Esophagus squamous epithelium (tissue), 5 donors: ENCODE results near the gene BMERB1. TPM values are rescaled to one million over a fixed set of nuclear protein-coding genes. Genes with fewer than 3 reads are reported as not detected.
"Not testable (repeated sequence)": the region's sequence is repeated elsewhere in the genome, so short reads cannot be mapped to it uniquely, and the experiment has no call there.

Source experiments
- DNase-seq: peaks from one replicate; lab custom pipeline; 2025; lab: John Stamatoyannopoulos, UW
- H3K27ac ChIP-seq, 4 donors: fragments of 200-600 bp; sonication (generic); one replicate each; pipeline ENCODE4 v1.5.1; 2016 to 2019; ENCODE audit warnings: mild to moderate bottlenecking in 1 of 4
- H3K27me3 ChIP-seq, 4 donors: fragments of 200-600 bp; sonication (generic); 1 replicate in 3 of 4; 2 replicates in 1 of 4; pipeline versions ENCODE4 v1.5.1 to v1.6.0; 2017 to 2021; ENCODE audit warnings: antibody characterized with exemption in 1 of 4
- H3K36me3 ChIP-seq, 3 donors: fragments of 200-600 bp; sonication (generic); one replicate each; pipeline ENCODE4 v1.5.1; 2016 to 2019
- H3K4me1 ChIP-seq, 3 donors: fragments of 200-600 bp; sonication (generic); one replicate each; pipeline ENCODE4 v1.5.1; 2017 to 2019
- H3K4me3 ChIP-seq, 4 donors: fragments of 200-600 bp; sonication (generic); 1 replicate in 3 of 4; 2 replicates in 1 of 4; pipeline ENCODE4 v1.5.1; 2016 to 2019; ENCODE audit warnings: mild to moderate bottlenecking in 2 of 4, moderate library complexity in 1 of 4
- H3K9me3 ChIP-seq, 3 donors: fragments of 200-600 bp; sonication (generic); one replicate each; pipeline ENCODE4 v1.5.1; 2016 to 2019
- POLR2A ChIP-seq, 4 donors: fragments of 450-650 bp; IDR thresholded peaks; one replicate each; pipeline ENCODE4 v1.6.1; 2017; ENCODE audit warnings: antibody characterized with exemption in 4 of 4, mild to moderate bottlenecking in 4 of 4, moderate library complexity in 3 of 4
- WGBS, 2 donors: methylation state at CpG; one replicate each; pipeline ENCODE4 v1.1.5; 2018; 5-methylcytosine and 5-hydroxymethylcytosine counted together
- intact Hi-C: fragments of 100-400 bp; cut with DNase I; formaldehyde crosslinking; loops from one replicate; pipeline ENCODE4 v1.15.0; 2022
- total RNA-seq, 4 donors: library from RNA; depleted of rRNA; stranded (reverse); fragments of >200 nt; gene quantifications; one replicate each; pipeline ENCODE4 v1.1.0, GENCODE V29; 2016
- TF ChIP-seq, protein P1 (sequence below), 6 experiments: fragments of 450-650 bp in 4 of 6; fragments of 200-600 bp in 2 of 6; sonication (generic) in 2 of 6; IDR thresholded peaks; one replicate each; pipeline ENCODE4 v1.5.1; 2016 to 2019; ENCODE audit warnings: antibody characterized with exemption in 6 of 6, mild to moderate bottlenecking in 4 of 6, moderate library complexity in 4 of 6
- donor health status: DM: yes; HTN: yes; CAD: no.

BMERB1 gene
- total RNA-seq, 4 donors from 2014 or later = 3.4 to 38.1 (median 14.9) TPM

DNA sequence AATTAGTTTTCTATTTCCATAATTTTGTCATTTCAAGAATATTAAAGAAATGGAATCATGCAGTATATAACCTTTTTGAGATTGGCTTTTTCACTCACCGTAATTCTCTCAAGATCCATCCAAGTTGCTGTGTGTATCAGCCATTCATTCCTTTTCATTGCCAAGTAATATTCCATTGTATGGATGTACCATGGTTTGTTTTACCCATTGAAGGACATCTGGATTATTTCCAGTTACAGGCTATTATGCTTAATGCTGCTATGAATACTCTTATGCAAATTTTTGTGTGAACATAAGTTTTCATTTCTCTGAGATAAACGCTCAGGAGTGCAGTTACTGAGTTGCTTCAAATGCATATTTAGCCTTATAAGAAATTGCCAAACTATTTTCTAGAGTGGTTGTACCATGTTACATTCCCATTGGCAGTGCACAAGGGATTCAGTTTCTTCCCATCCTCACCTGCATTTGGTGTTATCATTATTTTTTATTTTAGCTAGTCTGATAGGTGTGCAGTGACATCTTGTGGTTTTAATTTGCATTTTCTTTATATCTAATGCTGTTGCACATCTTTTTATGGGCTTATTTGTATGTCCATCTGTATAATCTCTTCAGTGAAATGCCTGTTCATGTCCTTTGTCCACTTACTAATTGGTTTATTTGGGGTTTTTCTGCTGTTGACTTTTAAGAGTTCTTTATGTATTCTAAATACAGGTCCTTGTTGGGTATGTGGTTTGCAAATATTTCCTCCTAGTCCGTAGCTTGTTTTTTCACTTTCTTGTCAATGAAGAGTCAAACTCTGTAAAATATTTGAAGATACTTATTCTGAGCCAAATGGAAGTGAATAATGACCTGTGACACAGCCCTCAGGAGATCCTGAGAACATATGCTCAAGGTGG lies 32.7 kb downstream of the BMERB1 start:
- H3K36me3 ChIP-seq = no peaks in the 10 kb centered on the region
- intact Hi-C loops = no loop called here
- no peaks in the 10 kb centered on the region for H3K9me3 ChIP-seq
- DNase-seq = no peak
- no peak overlapping the region for H3K4me3 ChIP-seq
- no peak overlapping the region for H3K27ac ChIP-seq
- no peaks in the 10 kb centered on the region for H3K27me3 ChIP-seq
- H3K4me1 ChIP-seq = no peaks in the 10 kb centered on the region
- TF ChIP-seq POLR2A (IDR thresholded peaks at IDR 0.05) = no peak
- TF ChIP-seq, protein P1, sequence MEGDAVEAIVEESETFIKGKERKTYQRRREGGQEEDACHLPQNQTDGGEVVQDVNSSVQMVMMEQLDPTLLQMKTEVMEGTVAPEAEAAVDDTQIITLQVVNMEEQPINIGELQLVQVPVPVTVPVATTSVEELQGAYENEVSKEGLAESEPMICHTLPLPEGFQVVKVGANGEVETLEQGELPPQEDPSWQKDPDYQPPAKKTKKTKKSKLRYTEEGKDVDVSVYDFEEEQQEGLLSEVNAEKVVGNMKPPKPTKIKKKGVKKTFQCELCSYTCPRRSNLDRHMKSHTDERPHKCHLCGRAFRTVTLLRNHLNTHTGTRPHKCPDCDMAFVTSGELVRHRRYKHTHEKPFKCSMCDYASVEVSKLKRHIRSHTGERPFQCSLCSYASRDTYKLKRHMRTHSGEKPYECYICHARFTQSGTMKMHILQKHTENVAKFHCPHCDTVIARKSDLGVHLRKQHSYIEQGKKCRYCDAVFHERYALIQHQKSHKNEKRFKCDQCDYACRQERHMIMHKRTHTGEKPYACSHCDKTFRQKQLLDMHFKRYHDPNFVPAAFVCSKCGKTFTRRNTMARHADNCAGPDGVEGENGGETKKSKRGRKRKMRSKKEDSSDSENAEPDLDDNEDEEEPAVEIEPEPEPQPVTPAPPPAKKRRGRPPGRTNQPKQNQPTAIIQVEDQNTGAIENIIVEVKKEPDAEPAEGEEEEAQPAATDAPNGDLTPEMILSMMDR (IDR thresholded peaks at IDR 0.05) = peak in 3 of 6 experiments; percentile 23 to 67 (median 36)
- WGBS, 2 donors = 60% methylated on average over 3 of the region's 3 CpGs

DNA sequence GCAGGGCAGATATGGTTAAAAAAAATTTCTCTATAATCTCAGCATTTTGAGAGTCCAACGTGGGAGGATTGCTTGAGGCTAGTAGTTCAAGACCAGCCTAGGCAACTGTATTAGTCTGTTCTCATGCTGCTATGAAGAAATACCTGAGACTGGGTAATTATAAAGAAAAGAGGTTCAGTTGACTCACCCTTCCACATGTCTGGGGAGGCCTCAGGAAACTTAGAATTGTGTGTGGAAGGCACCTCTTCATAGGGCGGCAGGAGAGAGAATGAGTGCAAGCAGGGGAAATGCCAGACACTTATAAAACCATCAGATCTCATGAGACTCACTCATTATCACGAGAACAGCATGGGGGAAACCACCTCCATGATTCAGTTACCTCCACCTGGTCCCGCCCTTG lies 42.6 kb downstream of the BMERB1 start:
- H3K4me3 ChIP-seq, H3K9me3 ChIP-seq, H3K4me1 ChIP-seq, intact Hi-C loops, DNase-seq, H3K27ac ChIP-seq, H3K27me3 ChIP-seq, H3K36me3 ChIP-seq: not testable (repeated sequence)
- WGBS, 2 donors = 64 to 68% methylated on average over 4 of the region's 4 CpGs

DNA sequence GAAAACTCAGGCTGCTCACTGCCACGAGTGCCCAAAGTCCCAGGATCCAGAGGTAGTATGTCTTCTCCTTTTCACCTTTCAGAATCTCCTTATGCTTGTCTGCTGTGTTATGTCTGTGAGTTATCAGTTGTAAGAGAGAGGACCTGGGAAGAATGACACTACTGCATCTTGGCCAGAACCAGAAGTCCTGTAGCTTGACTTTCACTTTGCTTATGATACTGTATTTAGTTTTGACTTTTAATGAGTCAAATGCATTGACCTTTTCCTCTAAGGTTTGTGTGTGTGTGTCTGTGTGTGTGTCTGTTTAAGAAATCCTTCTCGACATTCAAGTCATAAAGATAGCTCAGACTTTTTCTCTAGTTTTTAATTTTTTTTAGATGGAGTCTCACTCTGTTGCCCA lies 43.4 kb downstream of the BMERB1 start:
- no peak for DNase-seq
- H3K27ac ChIP-seq = no peak overlapping the region
- TF ChIP-seq, protein P1 (IDR thresholded peaks at IDR 0.05) = no peak
- TF ChIP-seq POLR2A (IDR thresholded peaks at IDR 0.05) = no peak
- intact Hi-C loops = no loop called here
- H3K4me1 ChIP-seq = peaks cover 0 to 12% (median 4%) of the 10 kb centered on the region in 3 donors
- no peaks in the 10 kb centered on the region for H3K36me3 ChIP-seq
- H3K9me3 ChIP-seq = peaks cover 0 to 5% (median 0%) of the 10 kb centered on the region in 3 donors
- WGBS, 2 donors = 51 to 77% methylated on average over 2 of the region's 2 CpGs
- no peak overlapping the region for H3K4me3 ChIP-seq
- no peaks in the 10 kb centered on the region for H3K27me3 ChIP-seq

DNA sequence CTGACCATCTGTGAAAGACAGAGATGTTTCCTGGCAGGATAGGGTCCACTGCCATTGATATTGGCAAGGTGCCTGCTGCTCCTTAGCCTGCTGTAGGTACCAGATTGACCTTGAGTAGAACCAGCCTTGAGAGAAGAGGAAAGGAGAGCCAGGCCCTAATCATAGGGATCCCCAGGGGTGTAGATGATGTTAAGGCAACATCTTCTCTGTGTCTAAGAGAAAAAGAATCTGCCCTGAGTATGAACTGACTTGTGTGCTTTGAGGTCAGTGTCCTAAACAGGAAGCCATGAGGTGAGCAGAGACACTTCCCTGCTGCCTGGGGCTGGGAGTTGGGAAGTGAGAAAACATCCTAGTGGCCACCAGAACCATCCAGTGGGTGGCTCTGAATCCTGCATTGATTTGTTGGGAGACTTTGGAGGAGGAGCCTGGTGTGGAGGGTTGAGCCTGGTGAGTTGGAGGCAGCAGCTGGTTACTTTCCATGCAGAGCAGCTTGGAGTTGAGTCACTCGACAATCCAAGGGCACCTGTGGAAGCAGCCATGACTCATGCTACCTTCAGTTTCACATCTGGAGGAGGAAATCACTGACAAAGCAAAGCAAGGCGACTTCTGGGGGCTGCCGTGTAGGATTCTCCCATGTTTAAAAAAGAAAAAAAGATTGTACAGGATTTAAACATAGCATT lies 47.8 kb downstream of the BMERB1 start:
- TF ChIP-seq POLR2A (IDR thresholded peaks at IDR 0.05) = no peak
- TF ChIP-seq, protein P1 (IDR thresholded peaks at IDR 0.05) = peak in 2 of 6 experiments; percentile 19 to 41
- Histone ChIP-seq H3K27me3 (no peaks in the 10 kb centered on the region), H3K9me3 (no peaks in the 10 kb centered on the region), H3K4me1 (peaks cover 0 to 16% (median 4%) of the 10 kb centered on the region in 3 donors), H3K36me3 (no peaks in the 10 kb centered on the region), H3K27ac (peak overlapping the region in 3 of 4 donors; percentile 39 to 60 (median 54)), H3K4me3 (no peak overlapping the region)
- no peak for DNase-seq
- 30% methylated on average over 3 of the region's 3 CpGs for WGBS, 2 donors
- intact Hi-C loops = no loop called here

DNA sequence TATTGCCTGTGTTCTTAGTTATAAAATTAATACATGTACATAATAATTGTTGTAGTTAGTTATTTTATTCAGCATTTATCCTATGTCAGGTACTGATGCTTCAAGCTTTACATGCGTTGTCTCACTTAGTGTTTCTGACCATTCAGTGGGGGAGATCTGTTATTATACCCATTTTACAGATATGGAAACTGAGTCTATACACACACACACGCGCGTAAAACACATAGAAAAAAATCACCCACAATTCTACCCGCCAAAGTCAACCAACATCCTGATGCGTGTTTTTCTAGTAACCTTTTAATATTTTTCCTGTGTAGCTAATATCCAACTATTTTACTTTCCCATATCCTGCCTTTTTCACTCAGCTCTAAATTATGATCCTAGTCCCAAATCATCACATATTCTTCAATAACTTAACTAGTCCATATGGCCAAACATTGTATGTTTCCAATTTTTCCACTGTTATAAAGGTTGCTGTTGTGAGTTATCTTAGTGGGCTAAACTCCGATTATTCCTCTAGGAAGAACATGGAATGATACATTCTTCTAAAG lies 48.4 kb downstream of the BMERB1 start:
- no peak overlapping the region for H3K4me3 ChIP-seq
- no peaks in the 10 kb centered on the region for H3K27me3 ChIP-seq
- 92 to 97% methylated on average over 7 of the region's 7 CpGs for WGBS, 2 donors
- no peaks in the 10 kb centered on the region for H3K36me3 ChIP-seq
- peak overlapping the region in 2 of 4 donors; percentile 39 to 54 for H3K27ac ChIP-seq
- peaks cover 0 to 16% (median 4%) of the 10 kb centered on the region in 3 donors for H3K4me1 ChIP-seq
- DNase-seq = no peak
- no peaks in the 10 kb centered on the region for H3K9me3 ChIP-seq
- intact Hi-C loops = no loop called here
- TF ChIP-seq, protein P1 (IDR thresholded peaks at IDR 0.05) = no peak
- TF ChIP-seq POLR2A (IDR thresholded peaks at IDR 0.05) = no peak
